ENCODE results near the gene NFIX. TPM values are rescaled to one million over a fixed set of nuclear protein-coding genes. Genes with fewer than 3 reads are reported as not detected.
A peak's percentile ranks its signal among the peaks of the same experiment; 100 is the strongest.
"Not testable (repeated sequence)": the region's sequence is repeated elsewhere in the genome, so short reads cannot be mapped to it uniquely, and the experiment has no call there.

Gene NFIX
- total RNA-seq, 4 donors from 2014 or later, result 56.0 to 154 (median 79.4) TPM

DNA sequence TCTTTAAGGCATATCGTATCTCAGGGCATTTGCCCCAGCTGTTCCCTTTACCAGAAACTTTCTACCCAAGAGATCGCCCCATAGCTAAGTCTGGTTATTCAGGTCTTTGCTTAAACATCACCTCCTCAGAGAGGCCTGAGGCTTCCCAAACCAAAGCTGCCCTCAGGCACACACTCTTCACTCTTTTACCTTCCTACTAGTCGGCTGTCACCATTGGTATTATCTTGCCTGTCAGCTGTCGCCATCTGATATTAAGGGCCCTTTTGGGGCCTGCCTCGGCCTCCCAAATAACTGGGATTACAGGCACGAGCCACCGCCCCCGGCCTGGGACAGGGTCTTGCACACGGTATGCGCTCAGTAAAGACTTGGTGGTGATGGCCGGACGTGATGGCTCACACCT, 39.3 kb upstream of the NFIX start:
- Histone ChIP-seq H3K36me3 (peaks cover under 1 to 44% (median 39%) of the 10 kb centered on the region in 4 donors), H3K4me1 (peaks cover 39 to 61% (median 51%) of the 10 kb centered on the region in 4 donors), H3K4me3 (peak overlapping the region; percentile 84 to 98 (median 92)), H3K27ac (replicated peaks in 1 of 4) (peak overlapping the region; percentile 89 to 96 (median 91)), H3K9me3 (no peaks in the 10 kb centered on the region), H3K27me3 (no peaks in the 10 kb centered on the region)
- intact Hi-C loops (cut with DNase I), result no loop called here
- no peak for DNase-seq (ENCODE audit: extremely low spot score)
- TF ChIP-seq POLR2A (IDR thresholded peaks at IDR 0.05; ENCODE audit: low read depth), result no peak
- TF ChIP-seq, protein P1, sequence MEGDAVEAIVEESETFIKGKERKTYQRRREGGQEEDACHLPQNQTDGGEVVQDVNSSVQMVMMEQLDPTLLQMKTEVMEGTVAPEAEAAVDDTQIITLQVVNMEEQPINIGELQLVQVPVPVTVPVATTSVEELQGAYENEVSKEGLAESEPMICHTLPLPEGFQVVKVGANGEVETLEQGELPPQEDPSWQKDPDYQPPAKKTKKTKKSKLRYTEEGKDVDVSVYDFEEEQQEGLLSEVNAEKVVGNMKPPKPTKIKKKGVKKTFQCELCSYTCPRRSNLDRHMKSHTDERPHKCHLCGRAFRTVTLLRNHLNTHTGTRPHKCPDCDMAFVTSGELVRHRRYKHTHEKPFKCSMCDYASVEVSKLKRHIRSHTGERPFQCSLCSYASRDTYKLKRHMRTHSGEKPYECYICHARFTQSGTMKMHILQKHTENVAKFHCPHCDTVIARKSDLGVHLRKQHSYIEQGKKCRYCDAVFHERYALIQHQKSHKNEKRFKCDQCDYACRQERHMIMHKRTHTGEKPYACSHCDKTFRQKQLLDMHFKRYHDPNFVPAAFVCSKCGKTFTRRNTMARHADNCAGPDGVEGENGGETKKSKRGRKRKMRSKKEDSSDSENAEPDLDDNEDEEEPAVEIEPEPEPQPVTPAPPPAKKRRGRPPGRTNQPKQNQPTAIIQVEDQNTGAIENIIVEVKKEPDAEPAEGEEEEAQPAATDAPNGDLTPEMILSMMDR (IDR thresholded peaks at IDR 0.05), result no peak
- no peak for TF ChIP-seq POLR2AphosphoS5 (IDR thresholded peaks at IDR 0.05)
- no peak for TF ChIP-seq EP300 (IDR thresholded peaks at IDR 0.05)
- WGBS, result 72% methylated on average over 12 of the region's 12 CpGs

DNA sequence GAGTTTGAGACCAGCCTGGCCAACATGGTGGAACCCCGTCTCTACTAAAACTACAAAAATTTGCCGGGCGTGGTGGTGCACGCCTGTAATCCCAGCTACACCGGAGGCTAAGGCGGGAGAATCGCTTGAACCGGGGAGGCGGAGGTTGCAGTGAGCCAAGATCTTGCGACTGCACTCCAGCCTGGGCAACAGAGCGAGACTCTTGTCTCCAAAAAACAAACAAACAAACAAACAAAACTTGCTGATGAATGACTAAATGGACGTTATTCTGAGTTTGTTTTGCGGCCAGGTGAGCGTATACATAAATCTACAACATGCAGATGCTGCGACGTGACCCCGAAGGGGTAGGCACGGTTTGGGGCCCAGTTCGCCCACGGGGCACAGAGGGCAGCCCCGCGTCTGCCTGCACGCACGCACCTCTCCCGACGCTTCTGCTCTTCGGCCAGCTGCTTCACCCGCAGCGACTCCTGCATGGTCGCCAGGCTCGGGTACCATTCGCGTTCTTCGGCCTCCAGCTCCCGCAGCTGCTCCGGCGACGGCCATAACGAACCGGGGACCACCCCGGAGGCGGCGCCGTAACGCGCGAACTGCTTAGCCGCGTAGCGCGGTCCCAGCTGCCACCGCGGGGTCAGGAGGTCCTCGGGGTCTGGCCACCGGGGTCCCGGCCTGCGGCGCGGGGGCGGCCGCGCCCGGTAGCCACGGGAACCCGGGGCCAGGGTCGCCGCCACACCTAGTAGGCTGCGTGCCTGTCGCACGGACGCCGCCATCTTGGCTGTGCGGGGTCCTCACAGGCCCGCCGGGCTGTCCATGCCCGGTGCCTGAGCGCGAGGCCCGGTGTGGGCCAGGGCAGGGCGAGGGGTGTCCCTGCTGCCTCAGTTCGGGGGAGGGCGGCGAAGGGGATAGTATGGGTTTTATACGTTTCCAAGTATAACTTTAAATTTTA, 38.6 kb upstream of the NFIX start, which contains the start of gene GADD45GIP1:
Gene GADD45GIP1, minus strand, starts transcription at position 778 of the 943 bp plus-strand sequence. Its CDS starts 11 bp downstream, at position 767.
- WGBS, result 13% methylated on average over 24 of the region's 84 CpGs
- TF ChIP-seq EP300 (IDR thresholded peaks at IDR 0.05) (no peak), POLR2AphosphoS5 (IDR thresholded peaks at IDR 0.05) (peak; percentile 62 to 79), POLR2A (IDR thresholded peaks at IDR 0.05; ENCODE audit: low read depth) (peak; percentile 69)
- TF ChIP-seq, protein P1 (IDR thresholded peaks at IDR 0.05), result no peak
- H3K9me3 ChIP-seq, result no peaks in the 10 kb centered on the region
- H3K36me3 ChIP-seq, result peaks cover 0 to 37% (median 32%) of the 10 kb centered on the region in 4 donors
- H3K27ac ChIP-seq (replicated peaks in 1 of 4), result peak within 1 kb of the TSS; percentile 89 to 96 (median 91)
- no peak for DNase-seq (ENCODE audit: extremely low spot score)
- no peaks in the 10 kb centered on the region for H3K27me3 ChIP-seq
- H3K4me3 ChIP-seq, result peak within 1 kb of the TSS; percentile 84 to 98 (median 92)
- intact Hi-C loops (cut with DNase I), result no loop called here
- H3K4me1 ChIP-seq, result peaks cover 39 to 56% (median 51%) of the 10 kb centered on the region in 4 donors

DNA sequence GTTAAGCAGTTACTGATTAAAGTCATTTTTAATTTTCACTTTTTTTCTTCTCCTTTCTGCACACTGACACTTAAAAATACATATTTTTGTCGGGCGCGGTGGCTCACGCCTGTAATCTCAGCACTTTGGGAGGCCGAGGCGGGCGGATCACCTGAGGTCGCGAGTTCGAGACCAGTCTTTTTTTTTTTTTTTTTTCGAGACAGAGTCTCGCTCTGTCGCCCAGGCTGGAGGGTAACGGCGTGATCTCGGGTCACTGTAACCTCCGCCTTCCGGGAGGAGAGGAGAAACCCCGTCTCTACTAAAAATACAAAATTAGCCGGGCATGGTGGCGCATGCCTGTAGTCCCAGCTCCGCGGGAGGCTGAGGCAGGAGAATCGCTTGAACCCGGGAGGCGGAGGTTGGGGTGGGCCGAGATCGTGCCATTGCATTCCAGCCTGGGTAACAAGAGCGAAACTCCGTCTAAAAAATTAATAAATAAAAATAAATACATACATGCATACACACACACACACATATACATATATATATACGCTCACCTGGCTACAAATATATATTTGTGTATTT, 37.8 kb upstream of the NFIX start:
- H3K9me3 ChIP-seq; intact Hi-C loops (cut with DNase I); H3K27me3 ChIP-seq; DNase-seq (ENCODE audit: extremely low spot score): not testable (repeated sequence)
- Histone ChIP-seq H3K36me3 (peaks cover 0 to 29% (median 24%) of the 10 kb centered on the region in 4 donors), H3K4me3 (peak overlapping the region; percentile 84 to 98 (median 92)), H3K27ac (replicated peaks in 1 of 4) (peak overlapping the region; percentile 89 to 96 (median 91)), H3K4me1 (peaks cover 37 to 48% (median 45%) of the 10 kb centered on the region in 4 donors)
- WGBS, result 39% methylated on average over 31 of the region's 31 CpGs

DNA sequence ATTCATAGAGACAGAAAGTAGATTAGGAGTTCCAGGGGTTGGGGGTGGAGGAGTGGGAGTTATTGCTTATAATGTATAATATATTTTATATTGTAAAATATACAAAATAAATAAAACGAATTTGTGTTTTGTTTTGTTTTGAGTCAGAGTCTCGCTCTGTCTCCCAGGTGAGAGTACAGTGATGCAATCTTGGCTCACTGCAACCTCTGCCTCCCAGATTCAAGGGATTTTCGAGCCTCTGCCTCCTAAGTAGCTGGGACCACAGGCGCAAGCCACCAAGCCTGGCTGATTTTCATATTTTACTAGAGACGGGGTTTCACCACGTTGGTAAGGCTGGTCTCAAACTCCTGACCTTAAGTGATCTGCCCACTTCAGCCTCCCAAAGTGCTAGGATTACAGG, 35.8 kb upstream of the NFIX start:
- no peak overlapping the region for H3K4me3 ChIP-seq
- WGBS, result 79% methylated on average over 6 of the region's 6 CpGs

More for the DNA sequence above, 35.8 kb upstream of the NFIX start:
- intact Hi-C loops (cut with DNase I), result no loop called here
- peaks cover 0 to 9% (median 4%) of the 10 kb centered on the region in 4 donors for H3K36me3 ChIP-seq
- no peaks in the 10 kb centered on the region for H3K9me3 ChIP-seq
- no peak overlapping the region for H3K27ac ChIP-seq (replicated peaks in 1 of 4)
- no peaks in the 10 kb centered on the region for H3K27me3 ChIP-seq
- peaks cover 19 to 29% (median 28%) of the 10 kb centered on the region in 4 donors for H3K4me1 ChIP-seq
- TF ChIP-seq, protein P1 (IDR thresholded peaks at IDR 0.05), result no peak
- no peak for TF ChIP-seq POLR2AphosphoS5 (IDR thresholded peaks at IDR 0.05)
- no peak for TF ChIP-seq EP300 (IDR thresholded peaks at IDR 0.05)
- no peak for TF ChIP-seq POLR2A (IDR thresholded peaks at IDR 0.05; ENCODE audit: low read depth)
- no peak for DNase-seq (ENCODE audit: extremely low spot score)
